Esophagus muscularis mucosa (tissue), 3 donors: Measurements from ENCODE around the gene TNN.

ENCODE experiments used
- POLR2A ChIP-seq: fragments of 450-650 bp; IDR thresholded peaks from one replicate; pipeline ENCODE4 v1.6.1; 2017; ENCODE audit warnings: antibody characterized with exemption, moderate library complexity, mild to moderate bottlenecking, low read depth
- POLR2AphosphoS5 ChIP-seq, 2 donors: sonication (generic); formaldehyde crosslinking; IDR thresholded peaks; one replicate each; pipeline ENCODE4 v1.6.1; 2017; ENCODE audit warnings: antibody characterized with exemption in 2 of 2
- TF ChIP-seq, protein P1 (sequence below), 3 experiments: fragments of 200-600 bp in 2 of 3; fragments of 450-650 bp in 1 of 3; sonication (generic) in 2 of 3; IDR thresholded peaks; one replicate each; pipeline ENCODE4 v1.5.1; 2017 to 2019; ENCODE audit warnings: antibody characterized with exemption in 3 of 3, mild to moderate bottlenecking in 2 of 3, moderate library complexity in 1 of 3

DNA sequence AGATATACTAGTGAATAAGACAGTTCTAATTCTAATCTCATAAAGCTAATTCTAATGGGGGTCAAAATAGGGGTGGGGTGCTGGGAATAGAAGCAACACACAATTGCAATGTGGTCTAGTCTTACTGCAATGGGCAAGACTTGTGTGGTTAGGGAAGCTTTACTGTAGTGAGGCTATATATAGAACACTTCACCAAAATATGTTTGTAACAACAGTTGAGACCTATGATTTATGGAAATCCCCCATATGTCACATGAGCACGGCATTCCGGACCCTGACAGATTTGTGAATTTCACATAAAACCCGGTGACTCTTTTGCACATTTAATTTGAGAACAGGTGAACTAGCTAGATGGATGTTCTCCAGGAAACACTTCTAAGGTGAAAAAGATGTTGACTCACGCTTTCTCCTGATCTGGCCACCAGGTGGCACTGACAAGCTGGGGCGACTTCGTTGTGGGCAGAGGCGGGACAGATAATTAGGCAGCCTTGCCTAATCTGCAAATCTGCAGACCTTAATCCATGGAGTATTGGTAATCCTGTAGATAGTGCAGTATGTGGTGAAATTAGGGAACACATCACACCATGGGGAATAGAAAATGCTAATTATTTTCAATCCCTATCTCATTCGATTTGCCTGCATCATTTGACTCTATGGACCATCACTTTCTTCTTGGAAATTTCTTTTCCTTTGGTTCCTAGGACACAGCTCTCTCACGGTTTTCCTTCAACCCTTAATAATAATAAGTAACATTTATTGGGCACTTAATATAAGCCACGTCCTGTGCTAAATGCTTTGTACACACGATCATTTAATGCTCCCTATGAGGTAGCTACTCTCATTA is 87.2 kb downstream of the TNN start:
- TF ChIP-seq, protein P1, sequence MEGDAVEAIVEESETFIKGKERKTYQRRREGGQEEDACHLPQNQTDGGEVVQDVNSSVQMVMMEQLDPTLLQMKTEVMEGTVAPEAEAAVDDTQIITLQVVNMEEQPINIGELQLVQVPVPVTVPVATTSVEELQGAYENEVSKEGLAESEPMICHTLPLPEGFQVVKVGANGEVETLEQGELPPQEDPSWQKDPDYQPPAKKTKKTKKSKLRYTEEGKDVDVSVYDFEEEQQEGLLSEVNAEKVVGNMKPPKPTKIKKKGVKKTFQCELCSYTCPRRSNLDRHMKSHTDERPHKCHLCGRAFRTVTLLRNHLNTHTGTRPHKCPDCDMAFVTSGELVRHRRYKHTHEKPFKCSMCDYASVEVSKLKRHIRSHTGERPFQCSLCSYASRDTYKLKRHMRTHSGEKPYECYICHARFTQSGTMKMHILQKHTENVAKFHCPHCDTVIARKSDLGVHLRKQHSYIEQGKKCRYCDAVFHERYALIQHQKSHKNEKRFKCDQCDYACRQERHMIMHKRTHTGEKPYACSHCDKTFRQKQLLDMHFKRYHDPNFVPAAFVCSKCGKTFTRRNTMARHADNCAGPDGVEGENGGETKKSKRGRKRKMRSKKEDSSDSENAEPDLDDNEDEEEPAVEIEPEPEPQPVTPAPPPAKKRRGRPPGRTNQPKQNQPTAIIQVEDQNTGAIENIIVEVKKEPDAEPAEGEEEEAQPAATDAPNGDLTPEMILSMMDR (IDR thresholded peaks at IDR 0.05), result peak; percentile 85 to 92 (median 88)
- no peak for TF ChIP-seq POLR2AphosphoS5 (IDR thresholded peaks at IDR 0.05)
- TF ChIP-seq POLR2A, result no peak
